Measurements from ENCODE around the gene CACNA1I. TPM values are rescaled to one million over a fixed set of nuclear protein-coding genes. Genes with fewer than 3 reads are reported as not detected.

The CACNA1I gene
- total RNA-seq, 1 experiment from 2014 or later, result 0.90 TPM

DNA sequence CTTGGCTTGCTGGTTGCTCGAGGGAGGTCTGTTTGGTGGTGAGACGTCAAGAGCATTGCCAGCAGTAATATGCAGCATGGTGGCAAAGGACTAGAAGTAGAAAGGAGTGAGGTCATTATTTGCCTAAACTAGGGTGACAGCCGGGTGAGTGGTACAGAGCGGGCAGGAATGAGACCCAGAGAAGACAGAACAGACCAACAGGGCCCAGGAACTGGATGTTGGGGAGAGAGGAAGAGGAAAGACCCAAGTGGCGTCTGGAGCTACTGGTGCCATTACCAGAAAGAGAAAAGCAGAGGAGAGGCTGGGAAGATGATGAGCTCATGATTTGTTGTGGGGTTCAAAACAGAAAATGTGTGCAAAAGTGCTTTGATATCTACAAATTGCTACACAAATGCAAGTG, 164.3 kb downstream of the CACNA1I start:
- BruUV-seq (replicated peaks), result no TSS peak
- intact Hi-C loops (cut with micrococcal nuclease; ENCODE audit: unreplicated experiment), result no loop called here
- no peaks in the 10 kb centered on the region for H3K4me1 ChIP-seq (ENCODE audit: insufficient read depth, low read length, poor library complexity, severe bottlenecking)
- no peaks in the 10 kb centered on the region for H3K36me3 ChIP-seq (ENCODE audit: insufficient read depth, low read length, poor library complexity, severe bottlenecking)
- no peak for DNase-seq (ENCODE audit: low spot score)
- H3K4me3 ChIP-seq (ENCODE audit: low read depth, low read length, poor library complexity, severe bottlenecking), result no peak overlapping the region
- H3K27ac ChIP-seq (ENCODE audit: low read depth, low read length, poor library complexity, severe bottlenecking), result no peak overlapping the region
- H3K27me3 ChIP-seq (replicated peaks; ENCODE audit: insufficient read depth, low read depth, low read length, poor library complexity), result peaks cover 8% of the 10 kb centered on the region
- ChIA-PET CTCF (no interaction called here), POLR2A (ENCODE audit: low non-redundant PET) (no interaction called here)
- H3K9me3 ChIP-seq (ENCODE audit: low read depth, low read length, poor library complexity, severe bottlenecking), result no peaks in the 10 kb centered on the region
- TF ChIP-seq, protein P1, sequence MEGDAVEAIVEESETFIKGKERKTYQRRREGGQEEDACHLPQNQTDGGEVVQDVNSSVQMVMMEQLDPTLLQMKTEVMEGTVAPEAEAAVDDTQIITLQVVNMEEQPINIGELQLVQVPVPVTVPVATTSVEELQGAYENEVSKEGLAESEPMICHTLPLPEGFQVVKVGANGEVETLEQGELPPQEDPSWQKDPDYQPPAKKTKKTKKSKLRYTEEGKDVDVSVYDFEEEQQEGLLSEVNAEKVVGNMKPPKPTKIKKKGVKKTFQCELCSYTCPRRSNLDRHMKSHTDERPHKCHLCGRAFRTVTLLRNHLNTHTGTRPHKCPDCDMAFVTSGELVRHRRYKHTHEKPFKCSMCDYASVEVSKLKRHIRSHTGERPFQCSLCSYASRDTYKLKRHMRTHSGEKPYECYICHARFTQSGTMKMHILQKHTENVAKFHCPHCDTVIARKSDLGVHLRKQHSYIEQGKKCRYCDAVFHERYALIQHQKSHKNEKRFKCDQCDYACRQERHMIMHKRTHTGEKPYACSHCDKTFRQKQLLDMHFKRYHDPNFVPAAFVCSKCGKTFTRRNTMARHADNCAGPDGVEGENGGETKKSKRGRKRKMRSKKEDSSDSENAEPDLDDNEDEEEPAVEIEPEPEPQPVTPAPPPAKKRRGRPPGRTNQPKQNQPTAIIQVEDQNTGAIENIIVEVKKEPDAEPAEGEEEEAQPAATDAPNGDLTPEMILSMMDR (conservative IDR thresholded peaks at IDR 0.05; ENCODE audit: low read depth, low read length), result no peak
- TF ChIP-seq EZH2 (IDR thresholded peaks at IDR 0.05; ENCODE audit: borderline replicate concordance, low read depth, low read length, poor library complexity, severe bottlenecking), result no peak

DNA sequence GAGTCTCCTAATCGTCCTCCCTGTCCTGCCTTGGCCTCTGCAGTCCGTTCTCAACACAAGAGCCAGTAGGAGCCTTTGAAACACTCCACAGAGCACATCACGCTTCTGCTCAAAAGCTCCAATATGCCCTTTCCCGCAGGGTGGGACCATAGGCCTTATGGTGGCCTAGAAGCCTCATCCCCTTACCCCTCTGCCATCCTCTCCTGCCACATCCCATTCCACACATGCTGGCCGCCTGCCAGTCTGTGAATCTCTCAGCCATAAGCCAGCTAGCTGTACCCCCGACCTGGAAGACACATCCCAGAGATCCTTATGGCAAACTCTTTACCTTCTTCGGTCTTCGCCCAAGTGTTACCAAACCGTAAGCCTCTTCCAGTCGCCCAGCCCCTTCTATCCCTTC, 165.2 kb downstream of the CACNA1I start:
- POLR2A ChIA-PET (ENCODE audit: low non-redundant PET), result no interaction called here
- CTCF ChIA-PET, result no interaction called here
- DNase-seq (ENCODE audit: low spot score), result no peak
- Histone ChIP-seq H3K27ac (ENCODE audit: low read depth, low read length, poor library complexity, severe bottlenecking) (no peak overlapping the region), H3K4me1 (ENCODE audit: insufficient read depth, low read length, poor library complexity, severe bottlenecking) (no peaks in the 10 kb centered on the region), H3K9me3 (ENCODE audit: low read depth, low read length, poor library complexity, severe bottlenecking) (no peaks in the 10 kb centered on the region), H3K4me3 (ENCODE audit: low read depth, low read length, poor library complexity, severe bottlenecking) (no peak overlapping the region), H3K27me3 (replicated peaks; ENCODE audit: insufficient read depth, low read depth, low read length, poor library complexity) (peaks cover 8% of the 10 kb centered on the region), H3K36me3 (ENCODE audit: insufficient read depth, low read length, poor library complexity, severe bottlenecking) (no peaks in the 10 kb centered on the region)
- no peak for TF ChIP-seq EZH2 (IDR thresholded peaks at IDR 0.05; ENCODE audit: borderline replicate concordance, low read depth, low read length, poor library complexity, severe bottlenecking)
- TF ChIP-seq, protein P1 (conservative IDR thresholded peaks at IDR 0.05; ENCODE audit: low read depth, low read length), result no peak
- BruUV-seq (replicated peaks), result no TSS peak
- intact Hi-C loops (cut with micrococcal nuclease; ENCODE audit: unreplicated experiment), result no loop called here

DNA sequence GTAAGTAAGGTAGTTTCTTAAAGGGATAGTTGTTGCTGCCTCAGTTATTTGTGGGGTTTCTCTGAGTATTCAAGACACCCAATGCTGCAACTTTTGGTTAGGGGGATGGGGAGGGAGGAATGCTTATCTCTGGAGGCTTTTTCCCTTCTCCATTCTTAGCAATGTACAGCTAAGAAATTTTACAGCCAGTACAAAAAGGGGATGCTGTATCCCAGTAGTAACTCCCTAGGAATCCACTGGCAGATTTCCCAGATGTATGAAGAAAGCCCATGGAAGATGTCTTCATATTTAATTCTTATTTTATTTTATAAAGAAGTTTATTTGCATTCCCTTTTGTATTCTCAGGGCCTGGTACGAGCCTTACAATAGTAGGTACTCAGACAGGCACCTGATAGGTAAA, 168.2 kb downstream of the CACNA1I start:
- Histone ChIP-seq H3K27ac (ENCODE audit: low read depth, low read length, poor library complexity, severe bottlenecking) (no peak overlapping the region), H3K4me3 (ENCODE audit: low read depth, low read length, poor library complexity, severe bottlenecking) (no peak overlapping the region), H3K4me1 (ENCODE audit: insufficient read depth, low read length, poor library complexity, severe bottlenecking) (no peaks in the 10 kb centered on the region), H3K27me3 (replicated peaks; ENCODE audit: insufficient read depth, low read depth, low read length, poor library complexity) (peaks cover 20% of the 10 kb centered on the region), H3K36me3 (ENCODE audit: insufficient read depth, low read length, poor library complexity, severe bottlenecking) (no peaks in the 10 kb centered on the region), H3K9me3 (ENCODE audit: low read depth, low read length, poor library complexity, severe bottlenecking) (no peaks in the 10 kb centered on the region)
- DNase-seq (ENCODE audit: low spot score), result no peak
- no TSS peak for BruUV-seq (replicated peaks)
- POLR2A ChIA-PET (ENCODE audit: low non-redundant PET), result interaction anchor here (0.6 to 0.7 kb wide), 2 partner anchors 22 to 27 kb away, joined by 3 to 4 read pairs; no protein-coding TSS in a partner anchor
- CTCF ChIA-PET, result no interaction called here
- intact Hi-C loops (cut with micrococcal nuclease; ENCODE audit: unreplicated experiment), result no loop called here
- no peak for TF ChIP-seq EZH2 (IDR thresholded peaks at IDR 0.05; ENCODE audit: borderline replicate concordance, low read depth, low read length, poor library complexity, severe bottlenecking)
- TF ChIP-seq, protein P1 (conservative IDR thresholded peaks at IDR 0.05; ENCODE audit: low read depth, low read length), result no peak

Other genes starting within 250 kb of the CACNA1I start
- 31.7 and 36.7 TPM in 2 replicates for gene SYNGR1, start 220.8 kb upstream of the CACNA1I start, total RNA-seq (2021)
- gene TAB1, start 171.0 kb upstream of the CACNA1I start, total RNA-seq (2021), result 27.0 and 38.2 TPM in 2 replicates
- 2.7 and 5.8 TPM in 2 replicates for gene MGAT3, start 113.7 kb upstream of the CACNA1I start, total RNA-seq (2021)
- 47.1 and 55.1 TPM in 2 replicates for gene MIEF1, start 68.5 kb upstream of the CACNA1I start, total RNA-seq (2021)
- gene ATF4, start 50.2 kb upstream of the CACNA1I start, total RNA-seq (2021), result 476 and 573 TPM in 2 replicates
- gene RPS19BP1, start 38.0 kb upstream of the CACNA1I start, total RNA-seq (2021), result 93.5 and 97.2 TPM in 2 replicates